Cardiac septum (tissue), 1 donor: ENCODE results near the gene OR52E4. TPM values are rescaled to one million over a fixed set of nuclear protein-coding genes. Genes with fewer than 3 reads are reported as not detected.

Source experiments
- DNase-seq: peaks from one replicate; pipeline ENCODE4 v3.0.0-alpha.2; 2020; ENCODE audit warnings: low spot score
- intact Hi-C: fragments of 100-400 bp; cut with DNase I; formaldehyde crosslinking; loops from one replicate; pipeline ENCODE4 v1.14.0; 2022
- long read RNA-seq: library from polyadenylated mRNA; unstranded; transcript quantifications from one replicate; pipeline ENCODE4 v2.0.0, GENCODE V29; 2021
- total RNA-seq: library from RNA; stranded (reverse); fragmentation: NEBNext Ultra II Directional; extraction: Animal tissue kit (Norgen Biotek cat#: 25700); gene quantifications from one replicate; pipeline ENCODE4 v1.2.1, GENCODE V29; 2021
- donor health status: DM: no; HTN: no; CAD: no.

OR52E4 gene
- total RNA-seq, result not detected
- long read RNA-seq, result 0 reads

DNA sequence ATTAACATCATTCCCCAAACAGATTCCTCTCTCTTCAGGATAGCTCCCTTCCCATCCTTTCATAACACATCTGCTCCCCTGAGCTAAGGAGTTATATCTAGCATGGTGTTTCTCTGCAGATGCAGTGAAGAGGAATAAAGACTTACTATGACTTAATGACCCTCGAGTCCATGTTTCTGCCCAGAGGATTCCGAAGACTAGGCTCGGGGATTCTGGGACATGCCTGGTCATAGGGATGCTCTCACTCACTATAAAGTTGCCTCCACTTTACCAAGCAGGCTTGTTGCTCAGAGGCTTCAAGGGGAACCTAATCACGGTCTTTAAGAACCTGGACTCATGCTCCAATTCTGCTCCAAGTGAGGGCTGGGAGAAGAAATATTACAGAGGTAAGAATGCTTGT lies at the start of gene OR52E4:
OR52E4 (plus strand) TSS at position 301 of the 400 bp plus-strand sequence. CDS start 3,664 bp downstream, outside the sequence.
- intact Hi-C loops, result loop anchor here (5.0 kb wide), 1 partner anchor 177 kb away; no protein-coding TSS in a partner anchor
- no peak for DNase-seq

DNA sequence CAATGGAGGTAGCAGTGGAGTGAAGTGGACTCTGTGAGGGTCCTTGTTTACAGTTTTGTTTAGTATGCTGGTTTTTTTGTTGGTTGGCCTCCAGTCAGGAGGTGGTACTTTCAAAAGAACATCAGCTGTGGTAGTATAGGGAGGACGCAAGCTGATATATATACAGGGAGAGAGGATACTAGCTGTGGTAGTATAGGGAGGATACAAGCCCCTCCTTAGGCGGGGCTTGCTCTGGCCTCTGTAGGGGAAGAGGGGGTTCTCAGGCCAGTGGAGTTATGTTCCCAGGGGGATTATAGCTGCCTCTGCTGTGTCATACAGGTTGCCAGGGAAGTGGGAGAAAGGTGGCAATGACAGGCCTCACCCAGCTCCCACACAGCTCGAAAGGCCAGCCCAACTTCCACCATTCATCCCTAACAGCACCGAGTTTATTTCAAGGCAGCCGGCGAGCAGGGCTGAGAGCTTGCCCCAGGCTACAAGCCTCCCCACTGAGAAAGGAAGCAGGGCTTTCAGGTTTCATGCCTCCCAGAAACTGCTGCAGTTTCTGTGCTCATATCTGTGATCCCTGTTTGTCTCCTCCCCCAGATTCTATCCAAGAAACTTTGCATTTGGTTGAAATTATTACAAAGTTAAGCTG lies 49.1 kb upstream of the OR52E4 start:
- intact Hi-C loops, result no loop called here
- no peak for DNase-seq

DNA sequence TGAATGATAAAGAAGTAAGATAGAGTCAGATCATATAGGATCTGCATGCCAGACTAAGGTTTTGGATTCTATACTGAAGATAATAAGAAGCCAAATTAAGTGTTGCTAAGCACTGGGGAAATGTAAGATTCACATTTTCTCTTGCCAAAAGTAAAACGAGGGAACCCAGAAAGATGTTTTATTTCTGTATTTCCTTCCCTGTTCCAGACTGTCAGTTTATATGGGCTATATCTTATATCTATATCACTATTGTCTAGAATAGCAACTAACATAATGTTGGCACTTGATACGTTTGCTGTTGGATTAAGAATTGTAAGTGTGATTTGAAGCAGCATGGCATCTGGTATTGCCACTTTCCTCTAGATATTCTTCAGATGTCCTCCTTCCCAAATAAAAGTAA lies 47.0 kb upstream of the OR52E4 start:
- no peak for DNase-seq
- intact Hi-C loops, result no loop called here

DNA sequence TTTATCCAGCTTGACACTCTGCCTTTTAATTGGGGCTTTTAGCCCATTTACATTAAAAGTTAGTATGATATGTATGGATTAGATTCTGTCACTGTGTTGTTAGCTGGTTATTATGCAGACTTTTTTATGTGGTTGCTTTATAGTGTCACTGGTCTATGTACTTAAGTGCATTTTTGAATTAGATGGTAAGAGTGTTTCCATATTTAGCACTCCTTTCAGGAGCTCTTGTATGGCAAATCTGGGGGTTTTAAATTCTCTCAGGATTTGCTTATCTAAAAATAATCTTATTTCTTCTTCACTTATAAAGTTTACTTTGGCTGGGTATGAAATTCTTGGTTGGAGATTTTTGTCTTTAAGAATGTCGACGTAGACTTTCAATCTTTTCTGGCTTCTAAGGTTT lies 42.7 kb upstream of the OR52E4 start:
- intact Hi-C loops, result no loop called here
- no peak for DNase-seq

DNA sequence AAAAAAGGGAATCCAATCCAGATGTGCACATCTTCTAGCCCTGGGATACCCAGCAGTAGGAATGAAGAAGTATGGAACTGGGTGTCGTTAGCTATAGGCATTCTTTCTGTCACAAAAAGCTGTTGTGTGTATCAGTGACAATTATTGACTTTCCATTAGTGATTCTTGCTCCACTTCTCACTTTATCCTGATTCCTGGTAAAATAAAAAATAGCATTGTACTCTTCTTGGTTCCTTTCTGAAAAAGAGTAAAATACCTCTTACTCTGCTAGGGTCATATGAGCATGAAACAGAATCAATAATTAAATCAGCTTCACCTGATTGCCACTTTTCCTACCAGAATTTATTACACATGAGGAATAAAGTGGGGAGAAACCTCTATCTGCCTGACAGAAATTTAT lies 38.6 kb upstream of the OR52E4 start, which contains the start of gene OR52E6:
OR52E6 (minus strand) TSS at position 101 of the 400 bp plus-strand sequence; CDS start at position 101, 0 bp downstream.
- intact Hi-C loops, result no loop called here
- DNase-seq, result no peak

DNA sequence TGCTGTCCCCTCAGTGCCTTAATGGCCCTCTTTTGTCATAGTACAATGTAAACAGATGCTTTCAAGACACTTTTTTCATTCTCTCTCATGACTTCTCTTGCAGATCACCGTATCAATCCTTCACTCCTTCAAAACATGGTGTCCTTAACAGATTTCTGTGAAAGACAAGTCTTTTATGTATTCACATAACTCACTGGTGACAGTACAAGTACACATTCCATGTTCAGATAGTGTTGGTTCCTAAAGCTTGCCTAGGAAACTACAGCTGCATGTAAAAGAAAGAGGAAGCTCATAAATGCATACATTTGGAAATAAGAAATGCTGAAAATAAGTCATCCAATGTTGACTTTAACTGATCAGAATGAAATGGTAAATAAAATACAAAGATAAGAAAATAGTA lies 33.7 kb upstream of the OR52E4 start:
- DNase-seq, result no peak
- intact Hi-C loops, result no loop called here

DNA sequence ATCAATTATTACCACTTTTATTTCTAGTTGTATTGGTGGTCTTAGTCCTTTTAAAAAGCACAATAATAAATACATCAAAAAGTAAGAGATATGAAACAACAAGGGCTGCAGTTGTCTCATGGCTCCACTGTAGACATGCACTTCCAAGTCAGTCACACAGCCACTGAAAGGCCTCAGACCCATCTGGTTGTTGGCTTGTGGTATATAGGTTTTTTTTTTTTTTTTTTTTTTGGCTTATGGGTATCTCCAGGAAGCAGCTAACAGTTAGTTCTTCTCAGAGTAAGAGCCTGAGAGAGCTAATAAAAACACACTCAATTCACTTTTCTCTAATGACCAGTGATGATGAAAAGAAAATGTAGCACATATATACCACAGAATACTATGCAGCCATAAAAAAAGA lies 32.7 kb upstream of the OR52E4 start:
- no peak for DNase-seq
- intact Hi-C loops, result no loop called here

DNA sequence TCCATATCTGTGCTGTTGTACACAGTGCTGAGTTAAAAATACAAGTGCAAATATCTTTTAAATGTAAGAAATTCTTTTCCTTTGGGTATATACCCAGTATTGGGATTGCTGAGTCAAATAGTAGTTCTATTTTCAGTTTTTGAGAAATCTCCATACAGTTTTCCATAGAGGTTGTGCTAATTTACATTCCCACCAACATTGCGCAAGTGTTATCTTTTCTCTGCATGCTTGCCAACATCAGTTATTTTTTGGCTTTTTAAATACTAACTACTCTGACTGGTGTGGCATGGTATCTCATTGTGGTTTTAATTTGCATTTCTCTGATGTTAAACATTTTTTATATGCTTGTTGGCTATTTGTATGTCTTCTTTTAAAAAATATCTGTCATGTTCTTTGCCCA lies 29.4 kb upstream of the OR52E4 start:
- no peak for DNase-seq
- intact Hi-C loops, result no loop called here

DNA sequence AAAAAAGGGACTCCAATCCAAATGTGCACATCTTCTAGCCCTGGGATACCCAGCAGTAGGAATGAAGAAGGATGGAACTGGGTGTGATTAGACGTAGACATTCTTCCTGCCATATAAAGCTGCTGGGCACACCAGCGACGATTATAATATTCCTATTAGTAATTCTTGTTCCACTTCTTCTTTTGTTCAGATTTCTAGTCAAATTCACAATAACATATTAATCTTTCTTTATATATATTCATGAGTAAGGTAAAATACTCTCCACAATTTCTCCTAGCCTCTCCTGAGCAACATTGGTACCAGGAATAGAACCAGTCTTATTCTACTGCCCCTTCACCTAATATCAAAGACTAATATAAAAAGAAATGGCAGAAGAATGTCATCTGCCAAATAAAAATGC lies 22.8 kb upstream of the OR52E4 start, which contains the start of gene OR52E8:
OR52E8 (minus strand) TSS at position 101 of the 400 bp plus-strand sequence; CDS start at position 101, 0 bp downstream.
- no peak for DNase-seq
- intact Hi-C loops, result no loop called here

DNA sequence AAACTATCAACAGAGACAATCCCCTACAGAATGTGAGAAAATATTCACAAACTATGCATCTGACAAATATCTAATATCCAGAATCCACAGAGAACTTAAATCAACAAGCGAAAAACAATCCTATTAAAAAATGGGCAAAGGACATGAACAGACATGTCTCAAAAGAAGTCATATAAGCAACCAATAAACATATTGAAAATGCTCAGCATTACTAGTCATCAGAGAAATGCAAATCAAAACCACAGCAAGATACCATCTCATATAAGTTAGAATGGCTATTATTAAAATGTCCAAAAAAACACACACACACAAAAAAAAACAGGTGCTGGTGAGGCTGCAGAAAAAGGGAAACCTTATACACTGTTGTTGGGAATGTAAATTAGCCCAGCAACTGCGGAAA lies 14.6 kb upstream of the OR52E4 start:
- DNase-seq, result no peak
- intact Hi-C loops, result no loop called here

DNA sequence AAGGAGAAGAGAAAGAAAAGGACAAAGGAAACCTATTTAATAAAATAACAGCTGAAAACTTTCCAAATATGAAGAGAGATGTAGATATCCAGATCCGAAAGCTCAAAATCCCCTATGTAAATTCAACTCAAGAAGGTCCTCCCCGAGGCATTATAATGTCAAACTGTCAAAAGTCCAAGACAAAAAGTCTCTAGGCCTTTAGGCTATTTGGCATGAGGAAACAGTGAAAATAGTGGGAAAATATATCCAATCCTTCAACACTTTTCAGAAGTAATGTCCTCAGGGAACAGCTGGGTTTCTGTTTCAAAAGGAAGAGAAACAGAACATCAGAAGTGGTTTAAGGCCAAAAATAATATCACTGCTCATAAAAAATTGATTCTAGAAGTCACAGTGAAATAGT lies 1.9 kb upstream of the OR52E4 start:
- no peak for DNase-seq
- intact Hi-C loops, result no loop called here

DNA sequence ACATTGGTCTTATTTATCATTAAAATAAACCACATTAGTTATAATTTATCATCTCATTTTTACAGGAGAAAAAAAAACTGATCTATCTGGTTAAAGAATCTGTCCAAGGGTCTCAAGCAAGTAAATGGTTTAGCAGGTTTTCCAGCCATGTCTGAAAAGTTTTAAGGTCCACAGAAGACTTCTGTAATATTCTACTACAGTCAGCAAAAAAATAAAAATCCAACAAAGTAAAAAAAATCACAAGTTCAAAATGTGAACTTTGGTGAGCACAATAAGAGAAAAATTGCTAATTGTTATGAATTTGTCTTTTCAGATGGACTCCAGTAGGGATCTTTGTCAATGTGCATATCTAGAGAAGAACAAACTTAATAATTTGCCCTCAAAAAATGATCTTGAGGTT lies 1.3 kb downstream of the OR52E4 start:
- intact Hi-C loops, result loop anchor here (5.0 kb wide), 1 partner anchor 176 kb away; no protein-coding TSS in a partner anchor
- DNase-seq, result no peak

DNA sequence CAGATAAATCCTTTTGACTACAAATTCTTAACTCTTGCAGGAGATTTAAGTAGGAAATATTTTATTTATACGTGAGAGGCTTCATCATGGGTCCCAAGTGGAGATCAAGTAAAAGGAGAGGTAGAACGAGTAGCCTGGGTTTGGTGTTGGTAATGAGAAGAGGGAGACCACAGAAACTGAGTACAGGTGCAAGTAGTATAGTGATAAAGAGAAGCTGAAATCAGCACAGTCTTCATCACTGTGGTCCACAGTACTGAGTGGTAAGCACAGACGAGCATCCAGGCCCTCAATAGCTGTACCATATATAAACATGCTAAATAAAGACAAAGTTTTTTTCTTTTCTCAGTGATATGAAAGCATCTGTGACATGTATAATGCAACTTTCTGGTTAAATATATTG lies 6.7 kb downstream of the OR52E4 start:
- no peak for DNase-seq
- intact Hi-C loops, result no loop called here

DNA sequence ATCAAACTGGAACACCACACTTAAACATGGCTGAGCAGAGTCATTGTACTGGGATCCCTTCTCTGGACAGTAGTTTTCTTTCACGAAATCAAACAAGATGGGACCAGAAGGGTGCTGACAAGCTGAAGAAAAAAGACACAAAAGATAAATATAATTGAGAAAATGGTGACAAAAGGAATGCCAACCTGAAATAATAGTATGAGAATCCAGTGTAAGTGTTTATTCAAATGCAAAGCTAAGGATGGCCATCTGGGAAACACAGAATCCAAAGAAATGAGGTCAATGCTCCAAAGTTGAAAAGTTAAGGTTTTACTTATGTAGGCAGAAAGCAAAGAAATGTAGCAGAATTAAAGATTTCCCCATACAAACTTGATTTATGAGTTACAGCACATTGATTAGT lies 7.2 kb downstream of the OR52E4 start:
- intact Hi-C loops, result no loop called here
- no peak for DNase-seq

DNA sequence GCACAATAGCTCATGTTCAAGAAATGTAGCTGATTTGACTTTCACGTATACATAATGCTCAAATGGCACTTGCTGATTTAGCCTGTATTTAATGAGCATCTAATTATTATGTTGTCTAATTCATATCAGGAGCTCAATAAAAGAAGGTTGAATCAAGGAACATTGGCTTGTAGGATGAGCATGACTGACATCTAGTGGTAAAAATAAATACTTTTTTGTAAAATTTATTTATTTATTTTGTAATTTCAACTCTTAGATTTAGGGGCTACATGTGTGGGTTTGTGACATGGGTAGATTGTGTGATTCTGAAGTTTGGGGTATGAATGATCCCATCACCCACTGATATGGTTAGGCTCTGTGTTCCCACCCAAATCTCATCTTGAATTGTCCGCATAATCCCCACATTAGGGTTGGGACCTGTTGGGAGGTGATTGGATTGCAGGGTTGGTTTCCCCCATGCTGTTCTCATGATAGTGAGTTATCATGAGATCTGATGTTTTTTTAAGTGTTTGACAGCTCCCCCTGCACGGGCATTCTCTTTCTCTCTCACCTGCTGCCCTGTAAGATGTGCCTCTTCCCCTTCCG lies 10.9 kb downstream of the OR52E4 start:
- DNase-seq, result no peak
- intact Hi-C loops, result no loop called here

DNA sequence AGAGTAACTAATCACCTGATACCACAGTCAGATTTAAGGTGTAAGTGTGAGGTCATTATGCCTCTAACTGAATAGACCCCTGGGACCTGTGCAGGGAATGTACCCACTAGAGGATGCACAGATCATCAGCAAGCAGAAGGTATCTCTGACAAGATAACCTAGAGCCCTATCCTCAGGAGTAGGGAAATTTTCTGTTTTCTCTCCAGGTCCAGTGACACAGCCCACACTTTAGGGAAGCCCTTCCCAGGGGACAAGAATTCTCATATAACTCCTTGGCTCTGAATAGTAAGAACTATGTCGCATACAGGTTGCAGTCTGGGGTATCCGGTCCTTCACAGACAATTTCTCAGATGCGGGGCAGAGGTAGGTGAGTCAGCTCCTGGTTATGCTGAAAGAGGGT lies 12.5 kb downstream of the OR52E4 start, which contains the start of gene OR52E5:
OR52E5 (plus strand) TSS at position 301 of the 400 bp plus-strand sequence. CDS start 7,569 bp downstream, outside the sequence.
- no peak for DNase-seq
- intact Hi-C loops, result no loop called here

DNA sequence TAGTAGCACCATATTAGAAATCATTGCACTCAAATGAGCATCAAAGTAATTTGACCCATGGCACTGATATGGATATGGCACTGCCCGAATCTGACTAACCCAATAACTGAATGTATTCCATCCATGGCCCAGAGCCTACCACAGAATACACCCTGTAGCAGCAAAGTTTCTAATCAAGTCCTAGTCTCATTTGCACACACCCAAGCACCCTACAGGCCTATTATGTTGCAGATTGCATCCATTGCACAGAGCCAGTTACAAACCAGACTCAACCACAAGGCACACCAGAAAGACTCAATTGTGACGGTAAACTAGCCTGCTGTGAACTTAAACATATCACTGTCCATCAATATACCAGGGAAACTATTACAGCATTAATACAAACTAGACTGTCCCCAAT lies 19.1 kb downstream of the OR52E4 start:
- intact Hi-C loops, result no loop called here
- DNase-seq, result no peak

DNA sequence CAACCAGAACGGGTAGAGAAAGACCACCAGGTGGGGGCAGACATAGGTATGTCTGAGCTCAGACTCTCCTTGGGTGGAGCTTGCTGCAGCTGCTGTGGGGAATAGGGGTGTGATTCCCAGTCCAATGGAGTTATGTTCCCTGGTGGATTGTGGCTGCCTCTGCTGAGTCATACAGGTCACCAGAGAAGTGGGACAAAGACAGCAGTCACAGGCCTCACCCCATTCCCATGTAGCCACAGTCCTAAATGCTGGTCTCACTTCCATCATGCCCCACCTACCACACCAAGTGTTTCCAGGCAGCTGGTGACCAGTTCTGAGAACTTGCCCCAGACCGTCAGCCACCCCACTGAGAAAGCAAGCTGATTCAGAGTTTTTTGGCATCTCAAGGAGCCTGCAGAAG lies 30.1 kb downstream of the OR52E4 start:
- intact Hi-C loops, result no loop called here
- DNase-seq, result no peak

DNA sequence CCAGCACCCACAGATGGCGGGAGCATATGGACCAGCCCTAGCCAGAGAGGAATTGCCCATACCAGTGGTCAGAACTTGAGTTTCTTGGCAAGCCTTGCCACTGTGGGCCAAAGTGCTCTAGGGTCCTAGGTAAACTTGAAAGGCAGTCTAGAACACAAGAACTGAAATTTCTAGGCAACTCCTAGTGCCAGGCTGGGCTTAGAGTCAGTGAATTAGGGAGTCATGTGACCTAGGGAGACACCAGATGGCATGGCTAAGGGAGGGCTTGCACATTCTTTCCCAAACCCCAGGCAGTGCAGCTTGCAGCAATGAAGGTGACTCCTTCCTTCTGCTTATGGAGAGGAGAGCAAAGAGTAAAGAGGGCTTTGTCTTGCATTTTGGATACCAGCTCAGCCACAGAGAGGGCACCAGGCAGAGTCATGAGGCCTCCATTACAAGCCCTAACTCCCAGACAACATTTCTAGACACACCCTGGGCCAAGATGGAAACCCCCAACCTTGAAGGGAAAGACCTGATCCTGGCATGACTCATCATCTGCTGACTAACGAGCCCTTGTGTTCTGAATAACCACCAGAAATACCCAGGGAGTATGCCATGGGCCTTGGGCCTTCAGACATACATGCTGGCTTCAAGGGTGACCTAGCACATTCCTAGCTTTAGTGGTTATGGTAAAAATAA lies 42.5 kb downstream of the OR52E4 start:
- DNase-seq, result no peak
- intact Hi-C loops, result no loop called here

DNA sequence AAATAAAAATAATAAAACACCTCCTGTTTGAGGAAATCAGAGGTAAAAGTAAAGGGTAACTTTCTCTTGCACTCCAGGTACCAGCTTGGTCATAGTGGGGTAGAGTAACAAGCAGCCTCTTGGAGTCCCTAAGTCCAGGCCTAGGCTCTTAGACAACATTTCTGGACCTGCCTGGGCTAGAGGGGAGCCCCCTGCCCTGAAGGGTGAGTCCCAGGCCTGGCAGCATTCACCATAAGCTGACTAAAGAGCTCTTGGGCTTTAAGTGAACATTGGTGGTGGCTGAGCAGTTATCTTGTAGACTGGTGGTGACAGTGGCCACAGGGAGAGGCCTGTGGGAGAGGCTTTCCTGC lies 43.0 kb downstream of the OR52E4 start:
- no peak for DNase-seq
- intact Hi-C loops, result no loop called here

DNA sequence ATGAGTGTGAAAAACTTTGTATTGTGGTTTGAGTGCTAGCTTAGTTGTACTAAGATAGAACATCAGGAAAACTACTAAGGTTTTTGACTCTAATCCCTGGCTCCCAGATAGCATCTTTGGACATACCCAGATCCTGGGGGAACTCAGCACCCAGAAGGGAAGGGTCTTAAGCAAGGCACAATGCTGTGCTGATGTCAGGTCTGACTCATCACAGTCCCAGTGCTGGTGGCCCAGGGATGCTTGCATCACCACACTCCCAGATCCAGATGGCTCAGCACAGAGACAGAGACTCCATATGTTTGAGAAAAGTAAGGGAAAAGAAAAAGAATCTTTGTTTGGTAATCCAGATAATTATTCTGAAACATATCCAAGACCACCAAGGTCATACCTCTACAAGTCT lies 43.4 kb downstream of the OR52E4 start:
- intact Hi-C loops, result no loop called here
- DNase-seq, result no peak
